Measurements from ENCODE around the gene KCNN4.

KCNN4 gene

GRCh38 chr19:43751466-43752220 lies 29.1 kb downstream of the KCNN4 start:
- no peak overlapping the region for H3K9ac ChIP-seq (ENCODE audit: low read depth, low read length)
- peaks cover 7% of the 10 kb centered on the region for H3K36me3 ChIP-seq (ENCODE audit: control insufficient read depth, insufficient read depth, low read length)
- H3K4me1 ChIP-seq (ENCODE audit: control insufficient read depth, insufficient read depth, low read length) = no peaks in the 10 kb centered on the region

GRCh38 chr19:43749898-43750297 lies 30.9 kb downstream of the KCNN4 start:
- Histone ChIP-seq H3K27me3 (ENCODE audit: control insufficient read depth, insufficient read depth, low read length) (no peaks in the 10 kb centered on the region), H3K9ac (ENCODE audit: low read depth, low read length) (no peak overlapping the region), H3K4me1 (ENCODE audit: control insufficient read depth, insufficient read depth, low read length) (no peaks in the 10 kb centered on the region), H3K36me3 (ENCODE audit: control insufficient read depth, insufficient read depth, low read length) (peaks cover 11% of the 10 kb centered on the region), H3K9me3 (ENCODE audit: control insufficient read depth, insufficient read depth, low read length) (no peaks in the 10 kb centered on the region), H3K4me3 (ENCODE audit: low read depth, low read length) (no peak overlapping the region)

More at GRCh38 chr19:43751466-43752220, 29.1 kb downstream of the KCNN4 start:
- no peaks in the 10 kb centered on the region for H3K9me3 ChIP-seq (ENCODE audit: control insufficient read depth, insufficient read depth, low read length)
- no peak overlapping the region for H3K4me3 ChIP-seq (ENCODE audit: low read depth, low read length)
- H3K27me3 ChIP-seq (ENCODE audit: control insufficient read depth, insufficient read depth, low read length) = no peaks in the 10 kb centered on the region

- Histone ChIP-seq H3K4me3 (ENCODE audit: low read depth, low read length) (no peak overlapping the region), H3K36me3 (ENCODE audit: control insufficient read depth, insufficient read depth, low read length) (peaks cover 12% of the 10 kb centered on the region), H3K9me3 (ENCODE audit: control insufficient read depth, insufficient read depth, low read length) (no peaks in the 10 kb centered on the region), H3K27me3 (ENCODE audit: control insufficient read depth, insufficient read depth, low read length) (no peaks in the 10 kb centered on the region), H3K4me1 (ENCODE audit: control insufficient read depth, insufficient read depth, low read length) (no peaks in the 10 kb centered on the region), H3K9ac (ENCODE audit: low read depth, low read length) (no peak overlapping the region)
Observed at GRCh38 chr19:43749152-43749551, 31.6 kb downstream of the KCNN4 start.

- H3K27me3 ChIP-seq (ENCODE audit: control insufficient read depth, insufficient read depth, low read length) = no peaks in the 10 kb centered on the region
- peaks cover 12% of the 10 kb centered on the region for H3K36me3 ChIP-seq (ENCODE audit: control insufficient read depth, insufficient read depth, low read length)
- H3K4me1 ChIP-seq (ENCODE audit: control insufficient read depth, insufficient read depth, low read length) = no peaks in the 10 kb centered on the region
- no peak overlapping the region for H3K4me3 ChIP-seq (ENCODE audit: low read depth, low read length)
- H3K9me3 ChIP-seq (ENCODE audit: control insufficient read depth, insufficient read depth, low read length) = no peaks in the 10 kb centered on the region
- no peak overlapping the region for H3K9ac ChIP-seq (ENCODE audit: low read depth, low read length)
Observed at GRCh38 chr19:43748685-43749084, 32.1 kb downstream of the KCNN4 start.

GRCh38 chr19:43748205-43748594 lies 32.6 kb downstream of the KCNN4 start:
- H3K36me3 ChIP-seq (ENCODE audit: control insufficient read depth, insufficient read depth, low read length) = peaks cover 12% of the 10 kb centered on the region
- H3K9ac ChIP-seq (ENCODE audit: low read depth, low read length) = no peak overlapping the region
- H3K4me3 ChIP-seq (ENCODE audit: low read depth, low read length) = no peak overlapping the region
- no peaks in the 10 kb centered on the region for H3K9me3 ChIP-seq (ENCODE audit: control insufficient read depth, insufficient read depth, low read length)
- no peaks in the 10 kb centered on the region for H3K4me1 ChIP-seq (ENCODE audit: control insufficient read depth, insufficient read depth, low read length)
- no peaks in the 10 kb centered on the region for H3K27me3 ChIP-seq (ENCODE audit: control insufficient read depth, insufficient read depth, low read length)

GRCh38 chr19:43747557-43748204 lies 33.1 kb downstream of the KCNN4 start:
- Histone ChIP-seq H3K27me3 (ENCODE audit: control insufficient read depth, insufficient read depth, low read length) (no peaks in the 10 kb centered on the region), H3K4me1 (ENCODE audit: control insufficient read depth, insufficient read depth, low read length) (no peaks in the 10 kb centered on the region), H3K36me3 (ENCODE audit: control insufficient read depth, insufficient read depth, low read length) (peaks cover 12% of the 10 kb centered on the region), H3K9me3 (ENCODE audit: control insufficient read depth, insufficient read depth, low read length) (no peaks in the 10 kb centered on the region), H3K9ac (ENCODE audit: low read depth, low read length) (no peak overlapping the region), H3K4me3 (ENCODE audit: low read depth, low read length) (no peak overlapping the region)

GRCh38 chr19:43743059-43743458 lies 37.7 kb downstream of the KCNN4 start:
- H3K36me3 ChIP-seq (ENCODE audit: control insufficient read depth, insufficient read depth, low read length) = peaks cover 31% of the 10 kb centered on the region
- H3K9ac ChIP-seq (ENCODE audit: low read depth, low read length) = no peak overlapping the region
- no peaks in the 10 kb centered on the region for H3K4me1 ChIP-seq (ENCODE audit: control insufficient read depth, insufficient read depth, low read length)
- H3K27me3 ChIP-seq (ENCODE audit: control insufficient read depth, insufficient read depth, low read length) = no peaks in the 10 kb centered on the region
- no peak overlapping the region for H3K4me3 ChIP-seq (ENCODE audit: low read depth, low read length)
- H3K9me3 ChIP-seq (ENCODE audit: control insufficient read depth, insufficient read depth, low read length) = no peaks in the 10 kb centered on the region

GRCh38 chr19:43741075-43741825 lies 39.5 kb downstream of the KCNN4 start:
- Histone ChIP-seq H3K27me3 (ENCODE audit: control insufficient read depth, insufficient read depth, low read length) (no peaks in the 10 kb centered on the region), H3K9ac (ENCODE audit: low read depth, low read length) (no peak overlapping the region), H3K4me3 (ENCODE audit: low read depth, low read length) (no peak overlapping the region), H3K9me3 (ENCODE audit: control insufficient read depth, insufficient read depth, low read length) (no peaks in the 10 kb centered on the region), H3K36me3 (ENCODE audit: control insufficient read depth, insufficient read depth, low read length) (peaks cover 35% of the 10 kb centered on the region), H3K4me1 (ENCODE audit: control insufficient read depth, insufficient read depth, low read length) (no peaks in the 10 kb centered on the region)

GRCh38 chr19:43739439-43740235 lies 41.1 kb downstream of the KCNN4 start:
- Histone ChIP-seq H3K27me3 (ENCODE audit: control insufficient read depth, insufficient read depth, low read length) (no peaks in the 10 kb centered on the region), H3K9ac (ENCODE audit: low read depth, low read length) (no peak overlapping the region), H3K4me3 (ENCODE audit: low read depth, low read length) (no peak overlapping the region), H3K36me3 (ENCODE audit: control insufficient read depth, insufficient read depth, low read length) (peaks cover 31% of the 10 kb centered on the region), H3K9me3 (ENCODE audit: control insufficient read depth, insufficient read depth, low read length) (no peaks in the 10 kb centered on the region), H3K4me1 (ENCODE audit: control insufficient read depth, insufficient read depth, low read length) (no peaks in the 10 kb centered on the region)

GRCh38 chr19:43738780-43739211 lies 42.0 kb downstream of the KCNN4 start:
- no peaks in the 10 kb centered on the region for H3K9me3 ChIP-seq (ENCODE audit: control insufficient read depth, insufficient read depth, low read length)
- H3K4me3 ChIP-seq (ENCODE audit: low read depth, low read length) = no peak overlapping the region
- peaks cover 36% of the 10 kb centered on the region for H3K36me3 ChIP-seq (ENCODE audit: control insufficient read depth, insufficient read depth, low read length)
- no peaks in the 10 kb centered on the region for H3K4me1 ChIP-seq (ENCODE audit: control insufficient read depth, insufficient read depth, low read length)
- no peak overlapping the region for H3K9ac ChIP-seq (ENCODE audit: low read depth, low read length)
- no peaks in the 10 kb centered on the region for H3K27me3 ChIP-seq (ENCODE audit: control insufficient read depth, insufficient read depth, low read length)

- Histone ChIP-seq H3K36me3 (ENCODE audit: control insufficient read depth, insufficient read depth, low read length) (peaks cover 42% of the 10 kb centered on the region), H3K27me3 (ENCODE audit: control insufficient read depth, insufficient read depth, low read length) (no peaks in the 10 kb centered on the region), H3K4me1 (ENCODE audit: control insufficient read depth, insufficient read depth, low read length) (no peaks in the 10 kb centered on the region), H3K9me3 (ENCODE audit: control insufficient read depth, insufficient read depth, low read length) (no peaks in the 10 kb centered on the region), H3K9ac (ENCODE audit: low read depth, low read length) (no peak overlapping the region), H3K4me3 (ENCODE audit: low read depth, low read length) (no peak overlapping the region)
Observed at GRCh38 chr19:43735957-43736356, 44.8 kb downstream of the KCNN4 start.

Data from iPS-15b (cell line).